Inflammatory macrophage (primary cell): Measurements from ENCODE around the gene ACTG1.

Source experiments
- DNase-seq, 2 donors: peaks; one replicate each; pipeline ENCODE4 v3.0.0-alpha.2; 2020 to 2022

ACTG1 gene

GRCh38 chr17:81462506-81463125 lies 50.0 kb downstream of the ACTG1 start:
- no peak for DNase-seq

GRCh38 chr17:81461607-81462500 lies 50.7 kb downstream of the ACTG1 start:
- no peak for DNase-seq

- peak; percentile 76 to 78 for DNase-seq
Measured at GRCh38 chr17:81460856-81461460, 51.6 kb downstream of the ACTG1 start.
